ENCODE data around the gene NAPEPLD.
"Not testable (repeated sequence)": the region's sequence is repeated elsewhere in the genome, so short reads cannot be mapped to it uniquely, and the experiment has no call there.

NAPEPLD gene

GRCh38 chr7:103059471-103059870 is 89.4 kb downstream of the NAPEPLD start:
- DNase-seq: no peak

DNA sequence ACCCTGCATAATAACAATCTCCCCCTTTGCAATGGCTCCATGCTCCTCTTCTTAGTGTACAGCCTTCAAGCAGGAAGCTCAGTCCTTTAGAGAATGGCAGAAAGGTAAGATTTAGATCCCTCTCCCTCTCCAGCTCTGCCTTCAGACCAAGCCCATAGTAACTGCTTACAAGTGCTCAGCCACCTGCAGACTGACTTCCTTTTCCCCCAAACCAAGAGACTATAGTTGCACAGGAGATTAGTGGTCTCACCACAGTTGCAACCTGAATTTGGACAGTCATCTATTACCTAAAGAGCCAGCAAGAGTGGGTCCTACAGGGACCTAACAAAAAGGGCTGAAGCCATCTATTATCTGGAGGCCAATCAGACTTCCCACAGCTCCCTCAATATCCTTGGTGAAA is 90.8 kb downstream of the NAPEPLD start:
- no peak for DNase-seq

DNA sequence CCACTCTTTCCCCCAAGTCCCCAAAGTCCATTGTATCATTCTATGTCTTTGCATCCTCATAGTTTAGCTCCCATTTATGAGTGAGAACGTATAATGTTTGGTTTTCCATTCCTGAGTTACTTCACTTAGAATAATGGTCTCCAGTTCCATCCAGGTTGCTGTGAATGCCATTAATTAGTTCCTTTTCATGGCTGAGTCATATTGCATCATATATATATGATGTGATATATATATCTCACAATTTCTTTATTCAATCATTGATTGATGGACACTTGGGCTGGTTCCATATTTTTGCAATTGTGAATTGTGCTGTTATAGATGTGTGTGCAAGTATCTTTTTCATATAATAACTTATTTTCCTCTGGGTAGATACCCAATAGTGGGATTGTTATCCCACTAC is 92.9 kb downstream of the NAPEPLD start:
- not testable (repeated sequence) for DNase-seq

DNA sequence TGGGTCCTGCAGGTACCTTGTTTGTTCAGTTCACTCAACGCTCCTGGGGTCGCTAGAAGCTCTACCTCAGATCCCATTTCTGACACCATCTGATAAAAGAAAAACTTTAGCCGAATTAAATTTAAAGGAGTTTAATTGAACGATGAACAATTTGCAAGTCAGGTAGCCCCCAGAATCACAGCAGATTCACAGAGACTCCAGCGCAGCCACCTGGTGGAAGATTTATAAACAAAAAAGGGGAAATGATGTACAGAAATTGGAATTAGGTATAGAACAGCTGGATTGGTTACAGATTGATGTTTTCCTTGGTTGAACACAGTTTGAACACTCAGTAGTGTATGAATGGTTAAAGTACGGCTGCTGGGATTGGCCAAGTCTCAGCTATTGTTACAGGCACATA is 97.4 kb downstream of the NAPEPLD start:
- no peak for DNase-seq
